H4 (cell line): Measurements from ENCODE around the gene BDH1. TPM values are rescaled to one million over a fixed set of nuclear protein-coding genes. Genes with fewer than 3 reads are reported as not detected.
"Not testable (repeated sequence)": the region's sequence is repeated elsewhere in the genome, so short reads cannot be mapped to it uniquely, and the experiment has no call there.

Source experiments
- DNase-seq: peaks from one replicate; pipeline ENCODE4 v3.0.0-alpha.2; 2015; ENCODE audit warnings: low spot score
- total RNA-seq: library from RNA; depleted of rRNA; stranded (reverse); fragments of >200 nt; shearing (Covaris generic); gene quantifications from 2 replicates; pipeline ENCODE4 v1.2.3, GENCODE V29; 2014; rRNA removed

The BDH1 gene
- 4.9 and 9.4 TPM in 2 replicates for total RNA-seq

- DNase-seq: no peak
These were observed at the start of gene BDH1 for GRCh38 chr3:197555281-197556261. TSS of gene BDH1 (minus strand) at chr3:197555968. CDS start at chr3:197546443, 9,525 bp downstream.

- no peak for DNase-seq
These were observed 47.7 kb upstream of the BDH1 start for GRCh38 chr3:197603317-197603933.

GRCh38 chr3:197602351-197602750, 46.6 kb upstream of the BDH1 start:
- not testable (repeated sequence) for DNase-seq

- not testable (repeated sequence) for DNase-seq
These were observed 45.7 kb upstream of the BDH1 start for GRCh38 chr3:197601566-197601840.

GRCh38 chr3:197600796-197601565, 45.2 kb upstream of the BDH1 start:
- no peak for DNase-seq

- peak; percentile 73 for DNase-seq
These were observed 43.5 kb upstream of the BDH1 start for GRCh38 chr3:197599089-197599765.

GRCh38 chr3:197598404-197598980, 42.7 kb upstream of the BDH1 start:
- no peak for DNase-seq

- no peak for DNase-seq
These were observed 41.6 kb upstream of the BDH1 start for GRCh38 chr3:197597335-197597734.

- no peak for DNase-seq
These were observed 39.9 kb upstream of the BDH1 start for GRCh38 chr3:197595470-197596185.

- no peak for DNase-seq
These were observed 37.2 kb upstream of the BDH1 start for GRCh38 chr3:197593046-197593380.

- no peak for DNase-seq
These were observed 36.7 kb upstream of the BDH1 start for GRCh38 chr3:197592361-197593045.

- no peak for DNase-seq
These were observed 36.0 kb upstream of the BDH1 start for GRCh38 chr3:197591816-197592215.

- DNase-seq: no peak
These were observed 34.7 kb upstream of the BDH1 start for GRCh38 chr3:197590313-197590962.

- no peak for DNase-seq
These were observed 33.8 kb upstream of the BDH1 start for GRCh38 chr3:197589545-197589944.

GRCh38 chr3:197586768-197587167, 31.0 kb upstream of the BDH1 start:
- DNase-seq: not testable (repeated sequence)

- no peak for DNase-seq
These were observed 30.4 kb upstream of the BDH1 start for GRCh38 chr3:197586181-197586580.

- no peak for DNase-seq
These were observed 29.0 kb upstream of the BDH1 start for GRCh38 chr3:197584733-197585132.

- DNase-seq: no peak
These were observed 27.6 kb upstream of the BDH1 start for GRCh38 chr3:197583371-197583770.

- DNase-seq: no peak
These were observed 24.5 kb upstream of the BDH1 start for GRCh38 chr3:197580253-197580691.

- DNase-seq: no peak
These were observed 22.6 kb upstream of the BDH1 start for GRCh38 chr3:197578376-197578775.
